Measurements from ENCODE around the gene MAST1.

Gene MAST1

DNA sequence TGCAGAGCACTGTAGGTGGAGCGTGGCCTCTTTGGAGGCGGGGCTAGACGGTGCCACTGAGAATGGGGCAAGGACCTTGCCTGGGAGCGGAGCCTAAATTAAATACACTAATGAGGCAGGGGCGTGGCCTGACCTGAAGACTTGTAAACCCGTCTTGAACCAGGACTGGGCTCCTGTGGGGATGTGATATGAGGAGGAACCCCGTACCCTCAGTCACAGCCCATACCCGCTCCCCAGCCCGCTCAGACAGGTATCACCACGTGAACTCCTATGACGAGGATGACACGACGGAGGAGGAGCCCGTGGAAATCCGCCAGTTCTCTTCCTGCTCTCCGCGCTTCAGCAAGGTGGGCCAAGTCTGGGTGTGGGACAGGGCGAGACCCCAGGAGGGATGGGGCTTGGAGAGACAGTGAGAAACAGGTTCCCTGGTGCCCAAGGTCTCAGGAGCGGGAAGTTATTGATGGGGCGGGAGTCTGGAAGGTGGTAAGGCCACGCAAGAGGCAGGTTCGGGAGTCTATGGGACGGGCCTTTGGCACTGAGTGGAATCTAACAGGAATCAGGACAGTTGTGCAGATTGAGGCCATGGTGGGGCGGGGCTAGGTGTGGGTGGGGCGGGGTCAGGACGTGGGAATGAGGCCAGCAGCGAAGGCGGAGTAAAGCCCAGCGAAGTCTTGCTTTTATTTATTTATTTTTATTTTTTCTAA, 28.3 kb downstream of the MAST1 start:
- H3K9me3 Mint-ChIP-seq, result no peaks in the 10 kb centered on the region
- H3K36me3 Mint-ChIP-seq (ENCODE audit: low read depth), result no peaks in the 10 kb centered on the region
- H3K27ac Mint-ChIP-seq, result peak overlapping the region; percentile 41
- no peak overlapping the region for H3K4me3 Mint-ChIP-seq
- peaks cover 11% of the 10 kb centered on the region for H3K4me1 Mint-ChIP-seq (ENCODE audit: low read depth)
- peaks cover 15% of the 10 kb centered on the region for H3K27me3 Mint-ChIP-seq
- intact Hi-C loops (cut with micrococcal nuclease), result no loop called here

DNA sequence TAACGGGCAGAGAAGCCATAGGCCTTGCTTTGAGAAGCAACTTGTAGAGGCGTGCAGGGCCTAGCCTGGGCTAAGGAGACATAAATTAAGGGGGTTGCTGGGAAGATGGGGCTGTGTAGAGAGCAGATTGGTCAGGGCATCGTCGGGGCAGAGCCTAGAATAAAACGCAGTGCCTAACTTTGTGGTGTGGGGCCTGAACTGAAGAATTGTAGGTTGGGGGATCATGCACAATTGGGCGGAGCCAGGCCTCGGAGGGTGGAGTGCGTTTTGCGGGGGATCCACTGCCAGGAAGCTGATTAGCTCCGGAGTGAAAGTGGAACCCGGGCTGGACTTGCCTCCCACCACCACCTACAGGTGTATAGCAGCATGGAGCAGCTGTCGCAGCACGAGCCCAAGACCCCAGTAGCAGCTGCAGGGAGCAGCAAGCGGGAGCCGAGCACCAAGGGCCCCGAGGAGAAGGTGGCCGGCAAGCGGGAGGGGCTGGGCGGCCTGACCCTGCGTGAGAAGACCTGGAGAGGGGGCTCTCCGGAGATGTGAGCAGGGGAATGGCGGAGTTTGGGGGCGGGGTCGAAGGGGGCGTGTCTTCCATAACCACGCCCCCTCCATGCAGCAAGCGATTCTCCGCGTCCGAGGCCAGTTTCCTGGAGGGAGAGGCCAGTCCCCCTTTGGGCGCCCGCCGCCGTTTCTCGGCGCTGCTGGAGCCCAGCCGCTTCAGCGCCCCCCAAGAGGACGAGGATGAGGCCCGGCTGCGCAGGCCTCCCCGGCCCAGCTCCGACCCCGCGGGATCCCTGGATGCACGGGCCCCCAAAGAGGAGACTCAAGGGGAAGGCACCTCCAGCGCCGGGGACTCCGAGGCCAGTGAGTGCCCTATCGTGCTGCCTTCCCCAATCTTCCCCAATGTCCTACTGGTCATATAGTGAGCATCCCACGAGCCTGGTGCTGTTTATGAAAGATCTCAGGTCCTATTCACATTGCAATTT, 29.1 kb downstream of the MAST1 start:
- peaks cover 1% of the 10 kb centered on the region for H3K9me3 Mint-ChIP-seq
- peak overlapping the region; percentile 41 for H3K27ac Mint-ChIP-seq

DNA sequence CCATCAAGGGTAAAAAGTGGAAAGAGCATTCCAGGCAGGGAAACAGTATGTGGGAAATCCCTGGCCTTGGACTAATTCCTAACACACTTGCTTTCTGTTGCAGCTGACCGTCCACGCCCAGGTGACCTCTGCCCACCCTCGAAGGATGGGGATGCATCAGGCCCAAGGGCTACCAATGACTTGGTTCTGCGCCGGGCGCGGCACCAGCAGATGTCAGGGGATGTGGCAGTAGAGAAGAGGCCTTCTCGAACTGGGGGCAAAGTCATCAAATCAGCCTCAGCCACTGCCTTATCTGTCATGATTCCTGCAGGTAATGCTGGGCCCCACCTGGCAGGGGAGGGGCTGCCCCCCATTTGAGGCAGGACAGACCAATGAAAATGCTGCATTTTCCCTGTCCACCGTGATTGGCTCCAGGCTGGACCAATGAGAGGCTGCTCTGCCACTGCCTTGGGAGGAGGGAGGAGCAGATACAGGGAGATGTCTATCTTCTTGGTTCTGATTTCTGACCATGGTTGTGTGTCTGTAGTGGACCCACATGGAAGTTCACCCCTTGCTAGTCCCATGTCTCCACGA, 30.3 kb downstream of the MAST1 start:
- Mint-ChIP-seq H3K4me3 (no peak overlapping the region), H3K27ac (no peak overlapping the region), H3K27me3 (peaks cover 15% of the 10 kb centered on the region), H3K36me3 (ENCODE audit: low read depth) (peaks cover 13% of the 10 kb centered on the region), H3K9me3 (peaks cover 13% of the 10 kb centered on the region), H3K4me1 (ENCODE audit: low read depth) (peaks cover 21% of the 10 kb centered on the region)
- intact Hi-C loops (cut with micrococcal nuclease), result no loop called here

More for the DNA sequence above, 29.1 kb downstream of the MAST1 start:
- peak overlapping the region; percentile 65 for H3K4me3 Mint-ChIP-seq
- peaks cover 17% of the 10 kb centered on the region for H3K27me3 Mint-ChIP-seq
- intact Hi-C loops (cut with micrococcal nuclease), result no loop called here
- peaks cover 2% of the 10 kb centered on the region for H3K36me3 Mint-ChIP-seq (ENCODE audit: low read depth)
- H3K4me1 Mint-ChIP-seq (ENCODE audit: low read depth), result peaks cover 19% of the 10 kb centered on the region

DNA sequence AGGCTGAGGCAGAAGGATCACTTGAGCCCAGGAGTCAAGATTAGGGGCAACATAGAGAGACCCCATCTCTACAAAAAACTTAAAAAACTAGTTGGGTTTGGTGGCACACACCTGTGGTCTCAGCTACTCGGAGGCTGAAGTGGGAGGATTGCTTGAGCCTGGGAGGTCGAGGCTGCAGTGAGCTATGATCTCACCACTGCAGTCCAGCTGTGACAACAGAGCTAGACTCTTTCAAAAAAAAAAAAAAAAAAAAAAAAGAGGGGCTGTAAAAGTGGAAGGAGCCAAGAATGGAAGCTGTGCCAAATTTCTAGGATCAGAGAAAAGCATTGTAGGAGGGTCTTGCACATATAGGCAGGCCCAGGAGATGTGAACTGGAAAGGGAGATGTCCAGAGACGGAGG, 33.4 kb downstream of the MAST1 start:
- Mint-ChIP-seq H3K36me3 (ENCODE audit: low read depth) (peaks cover 33% of the 10 kb centered on the region), H3K9me3 (peaks cover 15% of the 10 kb centered on the region), H3K27ac (no peak overlapping the region), H3K4me1 (ENCODE audit: low read depth) (peaks cover 18% of the 10 kb centered on the region), H3K4me3 (no peak overlapping the region), H3K27me3 (peaks cover 12% of the 10 kb centered on the region)
- intact Hi-C loops (cut with micrococcal nuclease), result no loop called here

DNA sequence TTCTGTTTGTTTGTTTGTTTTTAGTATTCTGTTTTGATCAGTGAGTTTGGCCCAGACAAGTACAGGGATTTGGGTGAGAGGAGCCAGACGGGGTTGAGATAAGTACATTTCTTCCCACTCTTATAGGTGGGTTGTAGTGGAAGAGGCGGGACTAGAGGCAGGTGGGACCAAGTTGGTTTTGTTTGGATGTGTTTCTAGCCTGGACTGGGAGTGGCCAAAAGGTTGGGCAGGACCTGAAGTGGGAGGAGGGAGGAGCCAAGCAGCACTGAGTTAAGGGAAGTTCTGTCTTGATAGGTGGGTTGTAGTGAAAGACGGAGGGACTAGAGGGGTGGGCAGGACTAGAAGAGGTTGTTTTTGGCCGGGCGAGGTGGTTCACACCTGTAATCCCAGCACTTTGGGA, 33.9 kb downstream of the MAST1 start:
- Mint-ChIP-seq H3K27ac (no peak overlapping the region), H3K27me3 (peaks cover 9% of the 10 kb centered on the region), H3K4me3 (no peak overlapping the region)

DNA sequence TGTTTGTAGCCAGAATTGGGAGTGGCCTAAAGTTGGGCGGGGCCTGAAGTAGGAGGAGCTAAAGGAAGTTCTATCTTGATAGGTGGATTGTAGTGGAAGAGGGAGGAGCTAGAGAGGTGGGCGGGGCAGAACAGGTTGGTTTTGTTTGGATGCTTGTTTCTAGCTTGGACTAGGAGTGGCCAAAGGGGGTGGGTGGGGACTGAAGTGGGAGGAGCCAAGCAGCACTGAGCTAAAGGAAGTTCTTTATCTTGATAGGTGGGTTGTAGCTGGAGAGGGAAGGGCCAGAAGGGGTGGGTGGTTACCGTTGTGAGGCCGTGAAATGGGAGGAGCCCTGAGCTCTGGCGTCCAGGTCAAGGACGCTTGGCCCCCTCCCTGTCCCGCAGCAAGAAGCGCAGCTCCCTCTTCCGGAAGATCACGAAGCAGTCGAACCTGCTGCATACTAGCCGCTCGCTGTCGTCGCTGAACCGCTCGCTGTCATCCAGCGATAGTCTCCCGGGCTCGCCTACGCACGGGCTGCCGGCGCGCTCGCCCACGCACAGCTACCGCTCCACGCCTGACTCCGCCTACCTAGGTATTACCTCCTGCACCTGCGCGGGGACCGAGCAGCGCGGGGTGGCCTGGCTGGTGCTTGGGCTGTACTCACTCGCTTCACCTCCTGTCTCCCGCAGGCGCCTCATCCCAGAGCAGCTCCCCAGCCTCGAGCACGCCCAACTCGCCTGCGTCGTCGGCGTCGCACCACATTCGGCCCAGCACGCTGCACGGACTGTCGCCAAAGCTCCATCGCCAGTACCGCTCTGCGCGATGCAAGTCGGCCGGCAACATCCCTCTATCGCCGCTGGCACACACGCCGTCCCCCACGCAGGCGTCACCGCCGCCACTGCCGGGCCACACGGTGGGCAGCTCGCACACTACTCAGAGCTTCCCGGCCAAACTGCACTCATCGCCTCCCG, 34.9 kb downstream of the MAST1 start:
- H3K27ac Mint-ChIP-seq, result no peak overlapping the region
- H3K9me3 Mint-ChIP-seq, result peaks cover 15% of the 10 kb centered on the region
- peak overlapping the region; percentile 37 for H3K4me3 Mint-ChIP-seq
- intact Hi-C loops (cut with micrococcal nuclease), result no loop called here
- peaks cover 7% of the 10 kb centered on the region for H3K27me3 Mint-ChIP-seq
- H3K36me3 Mint-ChIP-seq (ENCODE audit: low read depth), result peaks cover 40% of the 10 kb centered on the region
- H3K4me1 Mint-ChIP-seq (ENCODE audit: low read depth), result peaks cover 11% of the 10 kb centered on the region

More for the DNA sequence above, 33.9 kb downstream of the MAST1 start:
- Mint-ChIP-seq H3K9me3 (peaks cover 15% of the 10 kb centered on the region), H3K4me1 (ENCODE audit: low read depth) (peaks cover 13% of the 10 kb centered on the region), H3K36me3 (ENCODE audit: low read depth) (peaks cover 35% of the 10 kb centered on the region)
- intact Hi-C loops (cut with micrococcal nuclease), result no loop called here

DNA sequence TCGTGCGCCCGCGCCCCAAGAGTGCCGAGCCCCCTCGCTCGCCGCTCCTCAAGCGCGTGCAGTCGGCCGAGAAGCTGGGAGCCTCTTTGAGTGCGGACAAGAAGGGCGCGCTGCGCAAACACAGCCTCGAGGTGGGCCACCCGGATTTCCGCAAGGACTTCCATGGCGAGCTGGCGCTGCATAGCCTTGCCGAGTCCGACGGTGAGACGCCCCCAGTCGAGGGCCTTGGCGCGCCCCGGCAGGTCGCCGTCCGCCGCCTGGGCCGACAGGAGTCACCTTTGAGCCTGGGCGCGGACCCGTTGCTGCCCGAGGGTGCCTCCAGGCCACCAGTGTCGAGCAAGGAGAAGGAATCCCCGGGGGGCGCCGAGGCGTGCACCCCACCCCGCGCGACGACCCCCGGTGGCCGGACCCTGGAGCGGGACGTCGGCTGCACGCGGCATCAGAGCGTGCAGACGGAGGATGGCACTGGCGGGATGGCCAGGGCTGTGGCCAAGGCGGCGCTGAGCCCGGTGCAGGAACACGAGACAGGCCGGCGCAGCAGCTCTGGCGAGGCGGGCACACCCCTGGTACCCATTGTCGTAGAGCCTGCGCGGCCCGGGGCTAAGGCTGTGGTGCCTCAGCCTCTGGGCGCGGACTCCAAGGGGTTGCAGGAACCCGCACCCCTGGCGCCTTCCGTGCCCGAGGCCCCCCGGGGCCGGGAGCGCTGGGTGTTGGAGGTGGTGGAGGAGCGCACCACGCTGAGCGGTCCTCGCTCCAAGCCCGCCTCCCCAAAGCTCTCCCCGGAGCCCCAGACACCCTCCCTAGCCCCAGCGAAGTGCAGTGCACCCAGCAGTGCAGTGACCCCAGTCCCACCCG, 35.8 kb downstream of the MAST1 start:
- Mint-ChIP-seq H3K27me3 (peaks cover 3% of the 10 kb centered on the region), H3K4me3 (no peak overlapping the region), H3K36me3 (ENCODE audit: low read depth) (peaks cover 49% of the 10 kb centered on the region), H3K27ac (no peak overlapping the region), H3K4me1 (ENCODE audit: low read depth) (peaks cover 11% of the 10 kb centered on the region), H3K9me3 (peaks cover 15% of the 10 kb centered on the region)
- intact Hi-C loops (cut with micrococcal nuclease), result no loop called here

DNA sequence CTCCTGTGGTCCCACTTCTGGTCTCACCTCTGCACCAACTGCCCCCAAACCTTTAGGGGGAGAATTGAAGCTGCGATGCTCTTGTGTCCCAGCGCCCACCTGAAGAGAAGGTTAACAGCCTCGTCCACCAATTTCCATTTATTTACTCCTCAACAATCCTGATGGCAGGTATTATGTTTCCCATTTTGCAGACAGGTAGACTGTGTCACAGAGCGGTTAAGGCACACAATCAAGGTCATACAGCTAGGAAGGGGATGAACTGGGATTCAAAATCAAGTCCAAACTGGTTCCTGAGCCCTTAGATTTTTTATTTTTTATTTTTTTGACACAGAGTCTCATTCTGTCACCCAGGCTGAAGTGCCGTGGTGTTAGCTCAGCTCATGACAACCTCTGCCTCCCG, 36.8 kb downstream of the MAST1 start:
- Mint-ChIP-seq H3K36me3 (ENCODE audit: low read depth) (peaks cover 50% of the 10 kb centered on the region), H3K27ac (no peak overlapping the region), H3K9me3 (peaks cover 15% of the 10 kb centered on the region), H3K27me3 (peaks cover 3% of the 10 kb centered on the region), H3K4me1 (ENCODE audit: low read depth) (peaks cover 19% of the 10 kb centered on the region), H3K4me3 (no peak overlapping the region)
- intact Hi-C loops (cut with micrococcal nuclease), result no loop called here

DNA sequence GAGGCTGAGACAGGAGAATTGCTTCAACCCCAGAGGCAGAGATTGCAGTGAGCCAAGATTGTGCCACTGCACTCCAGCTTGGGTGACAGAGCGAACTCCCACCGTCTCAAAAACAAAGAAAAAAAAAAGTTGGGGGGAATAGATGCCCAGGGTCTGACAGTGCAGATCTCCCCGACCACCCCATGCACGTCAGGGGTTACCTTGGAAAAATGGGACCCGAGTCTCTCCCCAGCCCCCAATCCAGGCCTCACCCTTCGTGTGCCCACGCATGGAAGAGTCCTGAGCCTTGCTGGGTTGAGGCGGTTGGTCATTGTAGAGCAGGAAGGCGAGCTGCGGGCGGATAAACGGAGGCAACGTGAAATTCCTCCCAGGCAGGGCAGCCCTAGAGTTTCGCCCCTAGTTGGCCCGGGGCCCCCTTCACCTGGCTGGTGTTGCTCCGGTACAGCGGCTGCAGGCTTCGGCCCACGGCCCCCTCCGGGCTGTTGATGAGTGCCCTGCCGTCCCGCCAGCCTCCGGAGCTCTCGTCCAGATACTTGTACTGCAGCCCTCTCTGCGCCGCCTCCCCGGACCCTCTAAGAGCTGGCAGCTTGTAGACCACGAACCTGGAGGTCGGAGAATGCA, 42.3 kb downstream of the MAST1 start:
- H3K9me3 Mint-ChIP-seq, result peaks cover 7% of the 10 kb centered on the region
- H3K4me3 Mint-ChIP-seq, result peak overlapping the region; percentile 75
- peaks cover 4% of the 10 kb centered on the region for H3K27me3 Mint-ChIP-seq
- H3K36me3 Mint-ChIP-seq (ENCODE audit: low read depth), result peaks cover 28% of the 10 kb centered on the region
- intact Hi-C loops (cut with micrococcal nuclease), result no loop called here
- peaks cover 62% of the 10 kb centered on the region for H3K4me1 Mint-ChIP-seq (ENCODE audit: low read depth)
- peak overlapping the region; percentile 97 for H3K27ac Mint-ChIP-seq

DNA sequence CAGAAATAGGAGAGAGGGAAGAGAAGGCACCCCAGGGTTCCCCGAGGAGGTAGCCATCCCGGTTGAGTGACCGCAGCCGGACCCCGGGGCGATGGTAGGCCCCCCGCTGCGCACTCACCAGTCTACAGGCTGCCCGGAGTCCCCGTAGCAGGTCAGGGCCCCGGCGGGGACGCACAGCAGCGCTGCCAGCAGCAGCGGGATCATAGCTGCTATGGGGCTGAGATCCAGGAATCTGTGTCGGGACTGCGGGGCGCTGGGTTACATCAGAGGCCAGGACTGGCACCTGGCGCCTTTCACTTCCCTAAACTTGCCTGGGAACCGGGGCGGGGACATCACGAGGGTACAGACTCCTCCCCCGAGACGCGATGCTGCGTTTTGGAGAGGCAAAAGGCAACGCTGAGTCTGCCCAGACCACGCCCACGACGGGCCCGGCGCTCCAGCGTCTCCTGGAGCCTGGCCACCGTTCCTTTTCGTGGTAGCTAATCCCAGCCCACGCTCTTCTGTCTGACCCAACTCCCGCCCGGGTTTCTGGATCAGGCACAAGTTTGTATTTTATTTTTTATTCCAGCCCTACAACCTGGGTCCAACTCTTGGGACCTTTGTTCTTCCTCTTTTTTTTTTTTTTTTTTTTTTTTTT, 43.0 kb downstream of the MAST1 start, which contains the start of gene DNASE2:
DNASE2 (minus strand) TSS at position 278 of the 637 bp plus-strand sequence; CDS start at position 204, 74 bp downstream.
- H3K4me3 Mint-ChIP-seq, result peak within 1 kb of the TSS; percentile 75
- H3K4me1 Mint-ChIP-seq (ENCODE audit: low read depth), result peaks cover 67% of the 10 kb centered on the region
- H3K36me3 Mint-ChIP-seq (ENCODE audit: low read depth), result peaks cover 27% of the 10 kb centered on the region
- H3K9me3 Mint-ChIP-seq, result peaks cover 7% of the 10 kb centered on the region
- H3K27ac Mint-ChIP-seq, result peak within 1 kb of the TSS; percentile 97
- intact Hi-C loops (cut with micrococcal nuclease), result no loop called here
- H3K27me3 Mint-ChIP-seq, result peaks cover 9% of the 10 kb centered on the region

DNA sequence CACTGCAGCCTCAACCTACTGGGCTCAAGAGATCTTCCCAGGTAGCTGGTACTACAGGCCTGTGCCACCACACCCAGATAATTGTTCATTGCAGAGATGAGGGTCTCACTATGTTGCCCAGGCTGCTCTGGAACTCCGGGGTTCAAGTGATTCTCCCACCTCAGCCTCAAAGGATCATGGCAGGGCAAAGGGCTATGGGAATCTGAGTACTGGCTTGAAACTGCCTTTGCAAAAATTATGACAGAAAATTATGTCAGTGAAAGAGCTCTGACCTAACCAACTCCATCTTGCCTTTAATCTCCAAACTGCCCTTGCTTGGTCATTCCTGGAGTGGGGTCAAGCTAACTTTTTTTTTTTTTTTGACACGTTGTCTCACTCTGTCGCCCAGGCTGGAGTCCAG, 44.3 kb downstream of the MAST1 start:
- Mint-ChIP-seq H3K9me3 (peaks cover 7% of the 10 kb centered on the region), H3K27ac (peak overlapping the region; percentile 97), H3K27me3 (peaks cover 15% of the 10 kb centered on the region), H3K4me1 (ENCODE audit: low read depth) (peaks cover 70% of the 10 kb centered on the region), H3K36me3 (ENCODE audit: low read depth) (peaks cover 20% of the 10 kb centered on the region), H3K4me3 (no peak overlapping the region)
- intact Hi-C loops (cut with micrococcal nuclease), result no loop called here

DNA sequence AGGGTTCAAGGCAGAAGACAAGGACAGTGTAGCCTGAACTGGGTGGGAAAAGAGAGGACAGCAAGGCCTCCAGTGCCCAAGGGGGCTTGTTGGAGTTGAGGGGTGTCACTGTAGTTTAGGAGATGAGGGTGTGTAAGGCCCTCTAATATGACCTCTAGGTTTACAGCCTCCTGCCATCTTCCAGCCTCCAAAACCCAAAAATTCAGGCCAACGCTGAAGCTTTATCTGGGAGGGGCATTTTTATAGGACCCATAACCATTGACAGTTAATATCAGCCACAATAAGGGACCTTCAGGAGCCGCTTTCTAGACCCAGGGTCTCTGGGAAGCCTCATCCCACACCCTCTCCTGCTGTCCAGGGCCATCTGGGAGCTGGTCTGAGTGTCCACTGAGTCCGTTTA, 45.9 kb downstream of the MAST1 start:
- Mint-ChIP-seq H3K4me1 (ENCODE audit: low read depth) (peaks cover 70% of the 10 kb centered on the region), H3K9me3 (peaks cover 7% of the 10 kb centered on the region), H3K36me3 (ENCODE audit: low read depth) (peaks cover 6% of the 10 kb centered on the region), H3K27ac (peak overlapping the region; percentile 97), H3K27me3 (peaks cover 15% of the 10 kb centered on the region), H3K4me3 (no peak overlapping the region)
- intact Hi-C loops (cut with micrococcal nuclease), result loop anchor here (2.0 kb wide), 1 partner anchor 81 kb away; no protein-coding TSS in a partner anchor
